Choroid plexus epithelial cell (primary cell): ENCODE results near the gene PIGBOS1.
"Not testable (repeated sequence)": the region's sequence is repeated elsewhere in the genome, so short reads cannot be mapped to it uniquely, and the experiment has no call there.

Experiments
- DNase-seq: peaks from one replicate; pipeline ENCODE4 v3.0.0-alpha.2; 2010; ENCODE audit warnings: low read depth
- H3K4me3 ChIP-seq: 2 replicates; pipeline ENCODE4 v1.5.1; 2011; ENCODE audit warnings: low read depth, mild to moderate bottlenecking, control low read depth, low read length, moderate library complexity
- CTCF ChIP-seq: conservative IDR thresholded peaks from 2 replicates; pipeline ENCODE4 v1.5.1; 2011; ENCODE audit warnings: low read depth, mild to moderate bottlenecking, control low read depth, inconsistent platforms, low read length, moderate library complexity

PIGBOS1 gene

GRCh38 chr15:55319537-55320237 is 764 bp upstream of the PIGBOS1 start:
- peak overlapping the region; percentile 95 for H3K4me3 ChIP-seq
- no peak for TF ChIP-seq CTCF
- DNase-seq, result peak; percentile 34

- H3K4me3 ChIP-seq, DNase-seq: not testable (repeated sequence)
Measured at GRCh38 chr15:55302801-55303200, 16.1 kb downstream of the PIGBOS1 start.

GRCh38 chr15:55297315-55297714 is 21.6 kb downstream of the PIGBOS1 start:
- no peak for DNase-seq
- H3K4me3 ChIP-seq, result no peak overlapping the region
- no peak for TF ChIP-seq CTCF

- peak overlapping the region; percentile 85 for H3K4me3 ChIP-seq
- peak; percentile 90 for DNase-seq
- TF ChIP-seq CTCF, result peak; percentile 95
Measured at GRCh38 chr15:55290528-55291057, 28.3 kb downstream of the PIGBOS1 start.

GRCh38 chr15:55289746-55290527 is 29.0 kb downstream of the PIGBOS1 start, which contains the start of gene RAB27A:
Gene RAB27A (minus strand): TSS chr15:55289813. CDS start chr15:55234934, 54,879 bp downstream.
- H3K4me3 ChIP-seq, result peak within 1 kb of the TSS; percentile 85
- TF ChIP-seq CTCF, result no peak
- peak; percentile 61 for DNase-seq

GRCh38 chr15:55289011-55289745 is 29.7 kb downstream of the PIGBOS1 start:
- DNase-seq, result peak; percentile 76
- no peak for TF ChIP-seq CTCF
- peak overlapping the region; percentile 85 for H3K4me3 ChIP-seq
